Endothelial cell of hepatic sinusoid (primary cell): Measurements from ENCODE around the gene NGEF.

Experiments used
- in situ Hi-C: cut with HindIII; loops from 2 replicates; pipeline ENCODE4 v1.10.0; 2017; ENCODE audit warnings: low sequenced_read_pairs

The NGEF gene

GRCh38 chr2:232857158-232857563, 155.9 kb downstream of the NGEF start:
- in situ Hi-C loops: loop anchor here (25.0 kb wide), 1 partner anchor 380 kb away; no protein-coding TSS in a partner anchor

- in situ Hi-C loops: loop anchor here (25.0 kb wide), 1 partner anchor 383 kb away; no protein-coding TSS in a partner anchor
Measured at GRCh38 chr2:232854082-232854481, 159.0 kb downstream of the NGEF start.

GRCh38 chr2:232852676-232853075, 160.4 kb downstream of the NGEF start:
- in situ Hi-C loops: loop anchor here (25.0 kb wide), 1 partner anchor 385 kb away; no protein-coding TSS in a partner anchor

GRCh38 chr2:232852081-232852480, 161.0 kb downstream of the NGEF start:
- in situ Hi-C loops: loop anchor here (25.0 kb wide), 1 partner anchor 385 kb away; no protein-coding TSS in a partner anchor

- in situ Hi-C loops: loop anchor here (25.0 kb wide), 1 partner anchor 387 kb away; no protein-coding TSS in a partner anchor
Measured at GRCh38 chr2:232850039-232850438, 163.0 kb downstream of the NGEF start.

- in situ Hi-C loops: no loop called here
Measured at GRCh38 chr2:232846055-232846454, 167.0 kb downstream of the NGEF start.

- in situ Hi-C loops: no loop called here
Measured at GRCh38 chr2:232843834-232844233, 169.2 kb downstream of the NGEF start.

- in situ Hi-C loops: no loop called here
Measured at GRCh38 chr2:232842689-232843088, 170.4 kb downstream of the NGEF start.

- in situ Hi-C loops: no loop called here
Measured at GRCh38 chr2:232839411-232840079, 173.5 kb downstream of the NGEF start.

- in situ Hi-C loops: no loop called here
Measured at GRCh38 chr2:232838406-232838874, 174.6 kb downstream of the NGEF start.

GRCh38 chr2:232836934-232837333, 176.1 kb downstream of the NGEF start:
- in situ Hi-C loops: no loop called here

- in situ Hi-C loops: no loop called here
Measured at GRCh38 chr2:232835687-232836208, 177.3 kb downstream of the NGEF start.

GRCh38 chr2:232833830-232834229, 179.2 kb downstream of the NGEF start:
- in situ Hi-C loops: loop anchor here (5.0 kb wide), 1 partner anchor 87 kb away; no protein-coding TSS in a partner anchor

GRCh38 chr2:232831496-232831895, 181.6 kb downstream of the NGEF start:
- in situ Hi-C loops: loop anchor here (5.0 kb wide), 1 partner anchor 84 kb away; no protein-coding TSS in a partner anchor

- in situ Hi-C loops: loop anchor here (5.0 kb wide), 1 partner anchor 83 kb away; no protein-coding TSS in a partner anchor
Measured at GRCh38 chr2:232829988-232830387, 183.1 kb downstream of the NGEF start.
